HG03135 (cell line): ENCODE measurements around the gene DRAM1.
"Not testable (repeated sequence)": the region's sequence is repeated elsewhere in the genome, so short reads cannot be mapped to it uniquely, and the experiment has no call there.

Experiments
- ATAC-seq: cut with Tn5 transposase; IDR thresholded peaks from one replicate; pipeline ENCODE4 v1.9.1; 2021; ENCODE audit warnings: mild to moderate bottlenecking, moderate library complexity; ENCODE audit not compliant: unreplicated experiment

Gene DRAM1, protein sequence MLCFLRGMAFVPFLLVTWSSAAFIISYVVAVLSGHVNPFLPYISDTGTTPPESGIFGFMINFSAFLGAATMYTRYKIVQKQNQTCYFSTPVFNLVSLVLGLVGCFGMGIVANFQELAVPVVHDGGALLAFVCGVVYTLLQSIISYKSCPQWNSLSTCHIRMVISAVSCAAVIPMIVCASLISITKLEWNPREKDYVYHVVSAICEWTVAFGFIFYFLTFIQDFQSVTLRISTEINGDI

DNA sequence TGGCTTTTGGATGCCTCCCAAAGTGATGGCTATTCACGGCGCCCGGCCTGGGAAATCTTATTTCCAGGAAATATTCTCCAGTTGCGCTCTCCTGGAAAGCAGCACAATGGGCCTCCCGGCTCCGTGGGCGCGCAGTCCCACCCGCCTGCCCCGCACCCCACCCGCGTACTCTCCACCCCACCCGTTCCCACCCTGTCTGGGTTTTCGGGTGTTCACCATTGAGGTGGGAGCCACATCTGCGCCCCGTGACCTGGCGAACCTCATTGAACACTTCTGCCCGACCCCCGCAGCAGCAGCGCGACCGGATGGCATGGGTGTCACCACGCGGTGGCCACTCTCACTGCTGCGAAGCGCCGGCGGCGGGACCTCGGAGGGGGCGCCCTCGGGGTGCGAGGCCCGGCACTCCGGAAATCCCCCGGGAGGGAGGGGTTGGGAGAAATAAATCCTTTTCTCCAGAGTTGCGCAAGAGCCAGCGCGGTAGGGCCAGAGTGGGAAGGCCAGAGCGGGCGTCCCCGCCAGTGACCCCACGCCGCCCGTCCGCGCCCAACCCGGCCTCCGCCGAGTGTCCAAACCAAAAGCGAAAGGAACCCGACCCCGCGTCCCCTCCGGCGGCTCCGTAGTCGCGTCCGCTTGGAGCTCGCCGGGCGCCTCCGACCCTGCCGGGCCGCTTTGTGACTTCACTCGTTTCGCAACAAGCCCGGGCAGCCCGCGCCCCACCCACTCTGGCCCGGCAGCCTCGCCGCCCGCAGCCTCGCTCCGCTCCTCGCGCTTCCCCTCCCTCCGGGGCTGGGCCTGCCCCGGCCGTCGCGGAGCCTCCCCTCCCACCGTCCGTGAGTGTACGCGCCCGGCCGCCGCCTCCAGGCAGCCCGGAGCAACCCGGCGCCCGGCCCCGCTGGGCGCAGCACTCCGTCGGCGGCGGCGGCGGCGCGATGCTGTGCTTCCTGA is at the start of gene DRAM1:
Gene DRAM1, plus strand, starts transcription at position 720 of the 945 bp plus-strand sequence. Its CDS starts 210 bp downstream, at position 930.
- peak; percentile 79 for ATAC-seq

DNA sequence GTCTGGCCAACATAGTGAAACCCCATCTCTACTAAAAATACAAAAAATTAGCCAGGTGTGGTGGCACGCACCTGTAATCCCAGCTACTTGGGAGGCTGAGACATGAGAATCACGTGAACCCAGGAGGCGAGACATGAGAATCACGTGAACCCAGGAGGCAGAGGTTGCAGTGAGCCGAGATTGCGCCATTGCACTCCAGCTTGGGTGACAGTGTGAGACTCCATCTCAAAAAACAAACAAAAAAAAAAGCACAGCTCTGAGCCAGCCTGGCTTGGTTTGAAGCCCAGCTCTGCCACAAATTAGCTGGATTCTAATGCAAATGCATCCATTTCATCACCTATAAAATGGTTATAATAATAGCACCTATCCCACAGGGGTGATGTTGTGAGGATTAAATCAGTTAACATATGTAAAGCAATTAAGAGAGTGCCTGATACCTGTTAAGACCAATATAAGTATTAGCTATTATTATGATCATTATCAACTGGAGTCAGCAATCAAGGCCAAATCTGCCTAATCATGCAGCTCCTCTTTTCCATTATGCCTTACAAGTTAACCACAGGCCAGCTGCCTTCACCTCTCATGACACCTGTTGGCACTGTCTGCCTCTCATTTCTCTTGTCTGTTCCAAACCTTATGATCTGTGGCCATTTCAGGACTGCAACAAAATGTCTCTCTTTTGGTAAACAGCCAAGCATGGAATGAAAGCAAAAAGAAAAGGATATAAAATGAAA is 48.8 kb upstream of the DRAM1 start:
- ATAC-seq, result no peak

DNA sequence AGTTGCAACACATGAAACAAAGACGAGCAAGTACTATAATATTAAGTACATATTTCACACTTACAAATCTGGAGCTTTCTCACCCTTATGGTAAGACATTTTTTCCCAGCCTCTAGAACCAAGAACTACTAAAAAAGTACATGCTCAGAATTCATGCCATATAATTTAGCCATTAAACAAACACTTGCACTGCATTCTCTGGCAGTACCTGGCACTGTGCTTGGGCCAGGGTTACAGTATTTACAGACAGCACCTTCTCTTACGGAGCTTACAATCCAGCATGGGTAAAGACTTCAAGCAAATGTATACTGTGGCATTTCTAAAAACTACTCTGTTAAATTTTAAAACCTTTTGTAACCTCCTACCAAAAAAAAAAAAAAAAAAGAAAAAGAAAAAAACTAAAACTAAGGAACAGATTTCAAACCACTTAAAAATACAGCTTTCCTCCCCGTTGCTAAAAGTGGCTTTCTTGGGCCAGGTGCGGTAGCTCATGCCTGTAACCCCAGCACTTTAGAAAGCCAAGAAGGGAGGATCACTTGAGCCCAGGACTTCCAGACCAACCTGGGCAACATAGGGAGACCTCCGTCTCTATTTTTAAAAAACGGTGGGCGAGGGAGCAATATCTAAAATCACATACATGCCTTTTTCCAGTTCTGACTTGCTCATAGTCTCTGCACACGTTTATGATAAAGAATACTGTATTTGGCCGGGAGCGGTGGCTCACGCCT is 47.6 kb upstream of the DRAM1 start:
- no peak for ATAC-seq

DNA sequence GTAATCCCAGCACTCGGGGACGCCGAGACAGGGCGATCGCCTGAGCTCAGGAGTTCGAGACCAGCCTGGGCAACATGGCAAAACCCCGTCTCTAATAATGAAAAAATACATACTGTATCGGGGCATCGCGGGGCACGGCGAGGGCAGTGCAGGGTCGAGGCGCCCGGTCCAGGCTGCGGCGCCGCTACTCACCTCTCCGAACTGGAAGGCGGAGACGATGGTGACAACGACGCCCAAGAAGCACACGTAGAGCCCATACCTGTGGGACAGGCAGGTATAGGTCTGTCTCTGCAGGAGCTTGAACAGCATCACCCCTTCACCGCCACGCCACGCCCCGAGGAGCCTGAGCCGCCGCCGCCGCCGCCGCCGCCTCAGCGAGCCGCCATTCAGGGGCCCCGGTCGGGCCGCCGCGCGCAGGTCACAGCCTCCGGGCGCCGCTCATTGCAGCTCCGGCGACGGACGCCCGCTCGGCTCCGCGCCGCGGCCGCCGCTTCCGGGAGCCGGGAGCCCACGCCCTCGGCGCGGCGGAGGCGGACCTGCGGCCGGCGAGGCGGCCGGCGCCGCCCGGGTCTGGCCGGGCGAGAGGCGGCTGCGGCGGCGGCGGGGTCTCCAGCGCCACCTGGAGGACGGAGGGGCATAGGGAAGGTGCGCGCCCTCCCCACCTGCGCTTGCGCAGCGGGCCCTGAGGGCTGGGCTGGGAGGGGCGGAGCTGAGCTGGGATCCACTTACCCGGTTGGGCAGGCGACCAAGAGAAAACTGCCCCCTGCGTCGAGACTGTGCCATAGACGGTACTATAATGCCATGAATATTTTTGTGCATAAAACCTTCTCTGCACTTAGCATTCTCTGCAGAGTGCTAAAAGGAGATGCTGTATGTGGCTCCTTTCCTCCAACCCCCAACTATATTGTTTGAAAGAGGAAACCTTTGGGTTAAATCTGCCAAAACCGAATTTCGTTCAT is 46.7 kb upstream of the DRAM1 start, which contains the start of gene GNPTAB:
Gene GNPTAB, minus strand, starts transcription at position 593 of the 959 bp plus-strand sequence. Its CDS starts 284 bp downstream, at position 309.
- peak; percentile 88 for ATAC-seq

DNA sequence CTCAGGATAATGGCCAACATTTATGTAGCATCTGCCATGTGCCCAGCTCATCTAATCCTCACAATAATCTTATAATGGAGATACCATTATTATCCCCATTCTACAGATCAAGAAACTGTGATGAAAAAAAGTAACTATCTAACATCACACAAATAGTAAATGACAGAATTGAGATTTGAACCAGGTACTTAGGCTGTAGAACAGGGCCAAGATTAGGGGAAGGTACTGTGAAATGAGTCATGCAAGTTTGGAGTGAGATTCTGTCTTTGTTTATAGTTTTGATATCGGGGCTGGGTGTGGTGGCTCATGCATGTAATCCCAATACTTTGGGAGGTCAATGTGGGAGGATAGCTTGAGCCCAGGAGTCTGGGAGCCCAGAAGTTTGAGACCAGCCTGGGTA is 45.4 kb upstream of the DRAM1 start:
- no peak for ATAC-seq

DNA sequence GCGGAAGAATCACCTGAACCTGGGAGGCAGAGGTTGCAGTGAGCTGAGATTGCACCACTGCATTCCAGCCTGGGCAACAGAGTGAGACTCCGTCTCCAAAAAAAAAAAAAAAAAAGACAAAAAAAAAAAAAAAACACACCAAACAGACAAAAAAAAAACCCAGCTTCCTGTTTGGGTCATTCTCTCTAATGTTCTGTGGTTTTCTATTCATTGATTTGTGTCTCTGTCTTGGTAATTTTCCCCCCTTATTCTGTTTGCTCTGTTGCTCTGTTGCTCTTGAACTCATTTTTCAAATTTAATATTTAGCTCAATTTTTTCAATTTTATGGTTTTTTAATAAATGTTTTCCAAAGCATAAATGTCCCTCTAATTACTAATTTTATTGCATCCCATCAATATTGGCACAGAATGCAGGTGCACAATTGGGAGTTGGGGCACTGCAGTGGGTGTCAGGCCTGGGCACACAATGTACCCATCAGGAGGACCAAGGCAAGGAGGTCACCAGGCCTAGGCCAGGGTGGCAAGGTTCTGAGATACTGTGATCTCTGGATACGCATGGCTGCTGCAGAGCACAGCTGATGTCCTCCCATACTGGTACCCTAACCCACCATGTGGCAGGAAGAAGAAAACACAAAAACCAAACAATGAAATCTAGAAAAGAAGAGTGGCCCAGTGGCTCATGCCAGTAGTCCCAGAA is 38.6 kb upstream of the DRAM1 start:
- ATAC-seq, result no peak

DNA sequence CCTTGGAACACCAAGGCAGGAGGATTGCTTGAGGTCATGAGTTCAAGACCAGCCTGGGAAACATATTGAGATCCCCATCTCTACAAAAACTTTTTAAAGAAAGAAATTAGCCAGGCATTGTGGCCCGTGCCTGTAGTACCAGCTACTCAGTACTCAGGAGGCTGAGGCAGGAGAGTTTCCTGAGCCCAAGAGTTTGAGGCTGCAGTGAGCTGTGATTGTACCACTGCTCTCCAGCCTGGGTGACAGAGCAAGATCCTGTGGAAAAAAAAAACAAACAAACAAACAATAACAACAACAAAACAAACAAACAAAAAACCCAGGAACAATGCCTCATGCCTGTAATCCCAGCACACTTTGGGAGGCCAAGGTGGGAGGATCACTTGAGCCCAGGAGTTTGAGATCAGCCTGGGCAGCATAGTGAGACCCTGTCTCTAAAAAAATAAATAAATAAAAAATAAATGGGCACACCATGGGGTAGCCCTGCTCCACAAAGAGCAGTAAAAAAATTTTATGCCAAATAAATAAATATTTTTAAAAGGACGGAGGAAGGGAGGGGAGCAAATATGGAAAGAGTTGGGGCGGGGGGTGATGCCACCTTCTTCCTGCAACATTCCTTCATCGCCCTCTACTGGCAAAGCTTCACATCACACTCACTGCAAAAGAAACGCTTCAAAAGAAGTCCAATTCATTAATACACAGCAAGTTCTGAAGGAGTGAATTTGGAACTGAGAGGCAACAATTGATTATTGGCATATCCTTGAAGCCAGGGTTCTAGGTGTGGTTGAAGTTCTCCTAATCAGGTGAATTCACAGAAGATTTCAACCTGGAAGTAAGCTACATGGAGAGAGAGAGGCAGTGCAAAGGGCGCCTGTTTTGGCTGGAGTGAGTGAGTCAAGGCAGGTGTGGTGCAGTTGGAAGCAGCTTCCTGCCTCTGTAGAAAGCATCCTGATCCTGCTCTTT is 37.8 kb upstream of the DRAM1 start:
- no peak for ATAC-seq

DNA sequence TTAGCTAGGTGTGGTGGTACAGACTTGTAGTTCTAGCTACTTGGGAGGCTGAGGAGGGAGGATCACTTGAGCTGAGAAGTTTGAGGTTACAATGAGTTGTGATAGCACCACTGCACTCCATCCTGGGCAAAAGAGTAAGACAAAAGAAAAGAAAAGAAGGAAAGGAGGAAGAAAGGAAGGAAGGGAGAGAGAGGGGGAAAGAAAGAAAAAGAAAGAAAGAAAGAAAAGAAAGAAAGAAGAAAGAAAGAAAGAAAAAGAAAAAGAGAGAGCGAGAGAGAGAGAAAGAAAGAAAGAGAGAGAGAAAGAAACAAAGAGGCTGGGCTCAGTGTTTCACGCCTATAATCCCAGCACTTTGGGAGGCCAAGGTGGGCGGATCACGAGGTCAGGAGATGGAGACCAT is 36.3 kb upstream of the DRAM1 start:
- no peak for ATAC-seq

DNA sequence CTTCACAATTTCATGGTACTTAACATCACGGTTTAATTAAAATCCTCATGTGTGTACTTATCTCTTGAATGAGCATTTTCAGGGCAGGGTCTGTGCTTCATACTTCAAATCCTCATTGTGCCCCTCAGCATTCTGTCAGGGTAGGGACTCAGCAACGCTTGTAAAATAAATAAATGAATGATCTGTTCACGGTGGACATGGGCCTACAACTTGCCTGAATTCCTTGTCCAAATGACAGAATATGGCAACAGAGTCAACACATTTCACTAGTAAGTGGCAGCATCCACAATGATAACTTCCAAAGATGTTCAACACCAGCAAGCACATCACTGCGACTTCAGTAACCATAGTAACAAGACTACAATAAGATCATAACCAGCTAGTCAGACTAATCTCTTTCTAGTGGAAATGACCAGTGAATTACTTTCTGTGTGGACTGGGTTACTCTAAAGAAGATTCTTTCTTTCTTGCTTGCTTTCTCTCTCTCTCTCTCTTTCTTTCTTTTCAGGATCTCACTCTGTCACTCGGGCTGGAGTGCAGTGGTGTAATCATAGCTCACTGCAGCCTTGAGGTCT is 32.2 kb upstream of the DRAM1 start:
- no peak for ATAC-seq

DNA sequence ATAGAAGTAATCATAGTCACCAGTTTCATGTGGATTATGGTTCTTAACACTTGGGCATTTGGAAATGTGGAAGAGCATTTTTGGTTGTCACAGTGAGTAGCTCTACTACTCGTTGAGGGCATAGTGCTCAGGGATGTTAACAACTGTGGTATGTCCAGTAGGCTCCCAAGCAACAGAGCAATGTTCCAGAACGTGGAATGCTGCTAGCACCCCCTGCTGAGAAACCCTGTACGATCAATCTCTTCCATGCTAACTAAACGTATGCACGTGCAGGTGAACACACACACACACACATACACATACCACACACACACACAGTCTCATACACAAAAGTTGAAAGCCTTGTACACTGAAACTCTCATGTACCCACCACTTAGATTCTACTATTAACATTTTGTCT is 30.1 kb upstream of the DRAM1 start:
- ATAC-seq, result no peak

DNA sequence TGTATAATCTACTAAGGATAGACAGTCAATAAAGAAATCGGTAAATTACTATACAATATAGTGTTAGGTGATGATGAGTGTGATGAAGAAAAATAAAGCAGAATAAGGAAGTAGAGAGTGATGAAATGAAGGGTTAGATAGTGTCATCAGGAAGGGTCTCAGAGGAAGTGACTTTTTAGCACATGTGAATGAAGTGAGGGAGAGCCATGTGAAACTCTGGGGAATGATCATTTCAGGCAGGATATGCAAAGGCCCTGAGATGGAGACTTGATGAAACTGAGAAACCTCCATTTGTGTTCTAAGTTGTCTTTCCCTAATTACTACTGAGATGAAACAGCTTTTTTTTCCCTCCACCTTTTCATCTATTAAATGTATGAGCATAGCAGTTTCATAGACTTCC is 27.2 kb upstream of the DRAM1 start:
- ATAC-seq, result no peak

DNA sequence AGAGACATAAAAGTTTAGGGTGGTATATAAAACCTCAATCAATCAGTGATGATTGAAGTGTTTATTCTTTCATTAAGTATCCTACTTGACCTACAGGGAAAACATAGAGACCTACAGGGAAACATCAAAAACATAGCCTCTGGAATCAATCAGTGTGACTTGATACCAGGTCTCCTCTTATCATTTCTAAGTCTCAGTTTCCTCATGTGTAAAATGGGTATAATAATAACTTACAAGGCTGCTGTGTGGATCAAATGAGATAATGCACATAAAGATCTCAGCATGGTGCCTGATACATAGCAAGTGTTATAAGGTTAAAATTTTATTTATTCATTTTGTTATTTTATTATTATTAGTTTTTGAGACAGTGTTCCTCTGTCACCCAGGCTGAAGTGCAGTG is 24.4 kb upstream of the DRAM1 start:
- no peak for ATAC-seq

DNA sequence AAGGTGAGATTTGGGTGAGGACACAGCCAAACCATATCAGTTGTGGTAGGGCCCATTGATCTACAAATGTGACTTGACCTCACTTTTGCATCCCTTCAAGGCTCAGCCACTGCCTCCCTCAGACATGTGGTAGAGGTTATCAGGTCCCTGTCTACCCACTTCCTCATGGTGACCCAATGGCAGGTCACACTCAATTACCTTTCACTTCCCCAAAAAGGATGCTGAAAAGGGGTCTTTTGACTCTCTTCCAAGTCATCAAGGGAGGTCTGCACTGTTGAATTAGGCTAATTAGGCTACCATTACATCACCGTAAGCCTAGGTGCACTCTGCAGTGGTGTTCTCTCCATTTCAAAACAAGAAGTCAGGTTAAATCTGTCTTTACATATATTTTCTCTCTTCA is 22.6 kb upstream of the DRAM1 start:
- ATAC-seq, result peak; percentile 51

DNA sequence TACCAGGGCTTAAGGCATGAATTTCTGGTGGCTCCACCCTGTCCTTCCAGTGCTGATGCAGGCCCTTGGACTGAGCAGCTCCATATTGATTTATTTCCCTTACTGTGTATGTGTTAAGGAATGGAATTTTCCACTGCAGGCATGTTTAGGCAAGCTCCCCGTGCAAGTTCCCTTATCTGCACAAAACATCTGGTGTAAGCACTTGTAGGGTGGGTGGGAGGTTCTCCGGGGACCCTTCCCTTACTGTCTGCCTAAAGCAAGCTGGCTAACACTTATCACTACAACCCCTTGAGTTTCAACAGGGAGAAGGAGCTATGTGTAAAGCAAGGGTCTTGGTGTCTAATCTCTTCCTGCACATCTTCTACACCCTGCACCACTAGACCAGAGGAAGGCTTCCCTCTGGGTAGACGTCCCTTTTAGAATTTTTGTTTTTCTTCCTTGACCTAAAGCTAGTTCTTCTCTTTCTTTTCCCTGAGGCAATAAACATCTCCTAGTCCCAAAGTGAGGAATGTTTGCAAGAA is 22.0 kb upstream of the DRAM1 start:
- no peak for ATAC-seq

DNA sequence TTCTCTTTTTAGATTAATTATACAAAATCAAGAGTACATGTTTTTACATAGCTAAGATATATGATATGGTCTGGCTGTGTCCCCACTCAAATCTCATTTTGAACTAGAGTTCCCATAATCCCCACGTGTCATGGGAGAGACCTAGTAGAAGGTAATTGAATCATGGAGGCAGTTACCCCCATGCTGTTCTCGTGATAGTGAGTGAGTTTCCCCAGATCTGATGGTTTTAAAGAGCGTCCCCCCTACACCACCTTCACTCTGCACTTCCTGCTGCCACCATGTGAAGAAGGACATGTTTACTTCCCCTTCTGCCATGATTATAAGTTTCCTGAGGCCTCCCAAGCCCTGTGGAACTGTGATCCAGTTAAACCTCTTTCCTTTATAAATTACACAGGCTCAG is 21.4 kb upstream of the DRAM1 start:
- no peak for ATAC-seq

DNA sequence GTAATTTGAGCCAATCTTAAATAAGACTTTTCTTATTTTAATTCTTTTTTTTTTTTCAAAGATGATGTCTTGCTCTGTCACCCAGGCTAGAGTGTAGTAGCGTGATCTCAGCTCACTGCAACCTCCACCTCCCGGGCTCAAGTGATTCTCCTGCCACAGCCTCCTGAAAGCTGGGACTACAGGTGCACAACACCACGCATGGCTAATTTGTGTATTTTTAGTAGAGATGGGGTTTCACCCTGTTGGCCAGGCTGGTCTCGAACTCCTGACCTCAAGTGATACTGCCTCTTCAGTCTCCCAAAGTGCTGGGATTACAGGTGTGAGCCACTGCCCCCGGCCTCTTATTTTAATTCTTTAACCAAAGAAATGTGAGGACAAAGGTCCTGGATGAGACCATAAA is 20.8 kb upstream of the DRAM1 start:
- ATAC-seq, result not testable (repeated sequence)

DNA sequence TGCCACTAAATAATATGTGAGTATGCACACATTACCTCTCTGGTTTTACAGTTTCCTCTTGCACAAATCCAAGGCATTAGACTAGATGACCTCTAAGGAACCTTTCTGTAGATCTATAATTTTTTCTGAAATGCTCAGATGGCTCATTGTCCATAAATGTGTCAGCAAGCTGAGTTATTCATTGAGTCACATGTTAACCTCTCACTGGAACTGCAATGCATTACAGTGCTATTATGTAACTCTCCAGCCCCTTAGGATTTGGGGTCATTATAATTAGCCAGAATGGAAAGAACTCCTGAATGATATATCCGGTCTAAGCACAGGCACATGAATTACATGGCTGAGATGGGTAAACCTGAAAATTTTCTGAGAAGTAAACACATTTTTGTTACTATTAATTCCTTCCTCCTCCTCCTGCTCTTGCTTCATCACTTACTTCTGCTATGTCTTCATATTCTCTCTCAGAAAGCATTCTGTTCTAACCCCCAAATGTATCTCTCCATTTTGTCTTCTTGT is 20.3 kb upstream of the DRAM1 start:
- ATAC-seq, result no peak
